PC-9 (cell line): ENCODE measurements around the gene SPINT2.

Source experiments
- CTCF ChIP-seq: fragments of 200-600 bp; sonication (generic); conservative IDR thresholded peaks from 2 replicates; pipeline ENCODE4 v1.6.1; 2017; ENCODE audit warnings: mixed run types, antibody characterized with exemption, mild to moderate bottlenecking, moderate library complexity
- EZH2 ChIP-seq: fragments of 200-600 bp; sonication (generic); IDR thresholded peaks from 2 replicates; pipeline ENCODE4 v1.8.0; 2017; ENCODE audit warnings: antibody characterized with exemption, low read depth

- TF ChIP-seq CTCF = no peak
- no peak for TF ChIP-seq EZH2
Observed at GRCh38 chr19:38265213-38265861, 964 bp downstream of the SPINT2 start.
